Measurements from ENCODE around the gene PRRT1.

PRRT1 gene

GRCh38 chr6:32105433-32105832 lies 46.3 kb downstream of the PRRT1 start:
- TF ChIP-seq, protein P1, sequence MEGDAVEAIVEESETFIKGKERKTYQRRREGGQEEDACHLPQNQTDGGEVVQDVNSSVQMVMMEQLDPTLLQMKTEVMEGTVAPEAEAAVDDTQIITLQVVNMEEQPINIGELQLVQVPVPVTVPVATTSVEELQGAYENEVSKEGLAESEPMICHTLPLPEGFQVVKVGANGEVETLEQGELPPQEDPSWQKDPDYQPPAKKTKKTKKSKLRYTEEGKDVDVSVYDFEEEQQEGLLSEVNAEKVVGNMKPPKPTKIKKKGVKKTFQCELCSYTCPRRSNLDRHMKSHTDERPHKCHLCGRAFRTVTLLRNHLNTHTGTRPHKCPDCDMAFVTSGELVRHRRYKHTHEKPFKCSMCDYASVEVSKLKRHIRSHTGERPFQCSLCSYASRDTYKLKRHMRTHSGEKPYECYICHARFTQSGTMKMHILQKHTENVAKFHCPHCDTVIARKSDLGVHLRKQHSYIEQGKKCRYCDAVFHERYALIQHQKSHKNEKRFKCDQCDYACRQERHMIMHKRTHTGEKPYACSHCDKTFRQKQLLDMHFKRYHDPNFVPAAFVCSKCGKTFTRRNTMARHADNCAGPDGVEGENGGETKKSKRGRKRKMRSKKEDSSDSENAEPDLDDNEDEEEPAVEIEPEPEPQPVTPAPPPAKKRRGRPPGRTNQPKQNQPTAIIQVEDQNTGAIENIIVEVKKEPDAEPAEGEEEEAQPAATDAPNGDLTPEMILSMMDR (IDR thresholded peaks at IDR 0.05), result no peak

DNA sequence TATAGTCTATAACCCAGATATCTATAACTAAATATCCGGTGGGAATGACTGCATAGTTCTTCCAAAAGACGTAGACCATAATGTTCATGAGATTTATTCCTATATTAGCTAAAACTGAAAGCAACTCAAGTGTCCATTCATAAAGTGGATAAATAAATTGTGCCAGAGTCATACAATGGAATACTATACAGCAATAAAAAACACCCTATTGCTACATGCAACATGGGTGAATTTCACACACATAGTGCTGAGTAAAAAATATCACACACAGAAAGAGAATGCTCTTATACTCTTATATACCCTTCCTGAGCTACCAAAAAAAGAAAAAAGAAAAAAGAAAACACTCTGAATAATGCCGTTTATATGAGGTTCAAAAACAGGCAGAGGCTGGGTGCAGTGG lies 49.5 kb downstream of the PRRT1 start:
- TF ChIP-seq, protein P1 (IDR thresholded peaks at IDR 0.05), result no peak

Data from LNCAP (cell line).